ENCODE results near the gene TNF.

DNA sequence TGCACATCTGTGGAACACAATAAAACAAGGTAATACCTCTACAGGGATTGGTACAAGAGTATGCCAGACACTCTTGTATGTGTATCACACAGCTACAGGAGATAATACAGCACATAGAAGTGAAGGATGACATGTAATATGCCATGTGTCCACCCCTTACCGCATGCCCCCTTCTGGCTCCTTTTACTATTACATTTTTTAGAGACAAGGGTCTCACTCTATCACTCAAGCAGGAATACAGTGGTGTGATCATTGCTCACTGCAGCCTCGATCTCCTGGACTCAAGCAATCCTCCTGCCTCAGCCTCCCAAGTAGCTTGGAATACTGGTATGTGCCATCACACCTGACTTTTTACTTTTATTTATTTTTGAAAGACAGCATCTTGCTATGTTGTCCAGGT, 21.6 kb downstream of the TNF start:
- TF ChIP-seq EZH2 (IDR thresholded peaks at IDR 0.05; ENCODE audit: low read length), result no peak
- TF ChIP-seq, protein P1, sequence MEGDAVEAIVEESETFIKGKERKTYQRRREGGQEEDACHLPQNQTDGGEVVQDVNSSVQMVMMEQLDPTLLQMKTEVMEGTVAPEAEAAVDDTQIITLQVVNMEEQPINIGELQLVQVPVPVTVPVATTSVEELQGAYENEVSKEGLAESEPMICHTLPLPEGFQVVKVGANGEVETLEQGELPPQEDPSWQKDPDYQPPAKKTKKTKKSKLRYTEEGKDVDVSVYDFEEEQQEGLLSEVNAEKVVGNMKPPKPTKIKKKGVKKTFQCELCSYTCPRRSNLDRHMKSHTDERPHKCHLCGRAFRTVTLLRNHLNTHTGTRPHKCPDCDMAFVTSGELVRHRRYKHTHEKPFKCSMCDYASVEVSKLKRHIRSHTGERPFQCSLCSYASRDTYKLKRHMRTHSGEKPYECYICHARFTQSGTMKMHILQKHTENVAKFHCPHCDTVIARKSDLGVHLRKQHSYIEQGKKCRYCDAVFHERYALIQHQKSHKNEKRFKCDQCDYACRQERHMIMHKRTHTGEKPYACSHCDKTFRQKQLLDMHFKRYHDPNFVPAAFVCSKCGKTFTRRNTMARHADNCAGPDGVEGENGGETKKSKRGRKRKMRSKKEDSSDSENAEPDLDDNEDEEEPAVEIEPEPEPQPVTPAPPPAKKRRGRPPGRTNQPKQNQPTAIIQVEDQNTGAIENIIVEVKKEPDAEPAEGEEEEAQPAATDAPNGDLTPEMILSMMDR (optimal IDR thresholded peaks at IDR 0.05 in 1 of 3, IDR thresholded peaks at IDR 0.05 in 1 of 3, conservative IDR thresholded peaks at IDR 0.05 in 1 of 3; ENCODE audit: extremely low read depth in 1 of 3, insufficient read depth in 2 of 3, low read length in 3 of 3), result peak; percentile 3 to 47 (median 34)
